Mesenteric fat pad (tissue), 1 donor: ENCODE data around the gene GEMIN8. TPM values are rescaled to one million over a fixed set of nuclear protein-coding genes. Genes with fewer than 3 reads are reported as not detected.

Source experiments
- DNase-seq: peaks from one replicate; pipeline ENCODE4 v3.0.0-alpha.2; 2020; ENCODE audit warnings: low spot score
- long read RNA-seq: library from polyadenylated mRNA; unstranded; transcript quantifications from one replicate; pipeline ENCODE4 v2.0.0, GENCODE V29; 2020
- total RNA-seq: library from RNA; stranded (reverse); fragmentation: NEBNext Ultra II Directional; extraction: Animal tissue kit (Norgen Biotek cat#: 25700); gene quantifications from one replicate; pipeline ENCODE4 v1.2.1, GENCODE V29; 2021
- donor health status: DM: yes; HTN: yes; CAD: no.

Gene GEMIN8
- total RNA-seq, result 16.3 TPM
- long read RNA-seq, transcript GEMIN8-203 (4 exons, 1,119 nt), result major isoform, 8 of 41 reads
- long read RNA-seq, partial matches to known transcripts, result 24 of 41 reads
- long read RNA-seq, other reads (novel, unspliced or antisense), result 9 of 41 reads

GRCh38 chrX:14029425-14030173, at the start of gene GEMIN8:
Gene GEMIN8, minus strand, starts transcription at chrX:14029892. Its CDS starts 8,414 bp downstream, at chrX:14021478.
- peak; percentile 96 for DNase-seq

- DNase-seq, result no peak
These were observed 46.9 kb upstream of the GEMIN8 start for GRCh38 chrX:14076639-14077038.

- no peak for DNase-seq
These were observed 43.9 kb upstream of the GEMIN8 start for GRCh38 chrX:14073556-14073955.

GRCh38 chrX:14073071-14073470, 43.4 kb upstream of the GEMIN8 start:
- no peak for DNase-seq

- no peak for DNase-seq
These were observed 36.1 kb upstream of the GEMIN8 start for GRCh38 chrX:14065800-14066199.

- no peak for DNase-seq
These were observed 35.1 kb upstream of the GEMIN8 start for GRCh38 chrX:14064626-14065432.

- DNase-seq, result no peak
These were observed 32.8 kb upstream of the GEMIN8 start for GRCh38 chrX:14062524-14062923.

GRCh38 chrX:14056206-14056605, 26.5 kb upstream of the GEMIN8 start:
- DNase-seq, result no peak

GRCh38 chrX:14051416-14051815, 21.7 kb upstream of the GEMIN8 start:
- DNase-seq, result no peak

GRCh38 chrX:14050709-14051108, 21.0 kb upstream of the GEMIN8 start:
- no peak for DNase-seq

GRCh38 chrX:14043209-14043608, 13.5 kb upstream of the GEMIN8 start:
- DNase-seq, result no peak

- no peak for DNase-seq
These were observed 9.7 kb upstream of the GEMIN8 start for GRCh38 chrX:14039344-14039743.

- no peak for DNase-seq
These were observed 8.8 kb upstream of the GEMIN8 start for GRCh38 chrX:14038375-14039085.

GRCh38 chrX:14032406-14032805, 2.7 kb upstream of the GEMIN8 start:
- no peak for DNase-seq

GRCh38 chrX:14030174-14030530, 460 bp upstream of the GEMIN8 start:
- DNase-seq, result no peak

- no peak for DNase-seq
These were observed 660 bp downstream of the GEMIN8 start for GRCh38 chrX:14029039-14029424.

GRCh38 chrX:14028473-14028872, 1.2 kb downstream of the GEMIN8 start:
- no peak for DNase-seq

- no peak for DNase-seq
These were observed 2.1 kb downstream of the GEMIN8 start for GRCh38 chrX:14027511-14028019.

- no peak for DNase-seq
These were observed 2.7 kb downstream of the GEMIN8 start for GRCh38 chrX:14027036-14027435.

- DNase-seq, result no peak
These were observed 3.6 kb downstream of the GEMIN8 start for GRCh38 chrX:14026121-14026520.

- DNase-seq, result no peak
These were observed 7.7 kb downstream of the GEMIN8 start for GRCh38 chrX:14022019-14022418.

- DNase-seq, result no peak
These were observed 12.3 kb downstream of the GEMIN8 start for GRCh38 chrX:14017399-14017798.
